OCI-LY1 (cell line): Measurements from ENCODE around the gene EML5.

Experiments used
- CTCF ChIP-seq: fragments of 200-600 bp; sonication (generic), shearing (Covaris generic); IDR thresholded peaks from 2 replicates; pipeline ENCODE4 v1.5.1; 2017; ENCODE audit warnings: mild to moderate bottlenecking, antibody characterized with exemption, low read length, moderate library complexity, mixed read lengths
- EZH2 ChIP-seq: fragments of 200-600 bp; sonication (generic), shearing (Covaris generic); IDR thresholded peaks from 2 replicates; pipeline ENCODE4 v1.8.0; 2017; ENCODE audit warnings: borderline replicate concordance, mixed run types, mild to moderate bottlenecking, antibody characterized with exemption, low read length, moderate library complexity, mixed read lengths

GRCh38 chr14:88829188-88829587 is 36.4 kb upstream of the EML5 start:
- TF ChIP-seq CTCF (no peak), EZH2 (no peak)
